ENCODE results near the gene TP53TG5.

TP53TG5 gene

DNA sequence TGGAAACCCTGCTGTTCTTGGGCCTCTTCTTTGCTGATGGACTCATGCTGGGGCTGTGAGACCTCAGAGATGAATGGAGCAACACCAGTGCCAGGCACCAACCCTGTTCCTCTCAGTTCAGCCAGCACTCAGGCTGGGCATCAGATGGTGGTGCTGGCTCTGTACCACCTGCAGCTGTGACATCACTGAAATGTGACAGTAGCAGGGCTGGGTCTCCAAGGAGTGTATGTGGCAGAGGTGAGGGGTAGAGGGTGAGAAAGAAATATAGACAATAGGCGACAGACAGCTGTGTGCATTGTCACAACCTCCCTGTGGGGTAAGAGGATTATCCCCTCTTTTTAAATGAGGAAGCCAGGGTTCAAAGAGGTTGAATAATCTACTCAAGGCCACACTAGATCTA lies at the start of gene TP53TG5:
TP53TG5 (minus strand) TSS at position 135 of the 400 bp plus-strand sequence; CDS start at position 46, 89 bp downstream.
- DNase-seq (ENCODE audit: low read depth), result no peak

DNA sequence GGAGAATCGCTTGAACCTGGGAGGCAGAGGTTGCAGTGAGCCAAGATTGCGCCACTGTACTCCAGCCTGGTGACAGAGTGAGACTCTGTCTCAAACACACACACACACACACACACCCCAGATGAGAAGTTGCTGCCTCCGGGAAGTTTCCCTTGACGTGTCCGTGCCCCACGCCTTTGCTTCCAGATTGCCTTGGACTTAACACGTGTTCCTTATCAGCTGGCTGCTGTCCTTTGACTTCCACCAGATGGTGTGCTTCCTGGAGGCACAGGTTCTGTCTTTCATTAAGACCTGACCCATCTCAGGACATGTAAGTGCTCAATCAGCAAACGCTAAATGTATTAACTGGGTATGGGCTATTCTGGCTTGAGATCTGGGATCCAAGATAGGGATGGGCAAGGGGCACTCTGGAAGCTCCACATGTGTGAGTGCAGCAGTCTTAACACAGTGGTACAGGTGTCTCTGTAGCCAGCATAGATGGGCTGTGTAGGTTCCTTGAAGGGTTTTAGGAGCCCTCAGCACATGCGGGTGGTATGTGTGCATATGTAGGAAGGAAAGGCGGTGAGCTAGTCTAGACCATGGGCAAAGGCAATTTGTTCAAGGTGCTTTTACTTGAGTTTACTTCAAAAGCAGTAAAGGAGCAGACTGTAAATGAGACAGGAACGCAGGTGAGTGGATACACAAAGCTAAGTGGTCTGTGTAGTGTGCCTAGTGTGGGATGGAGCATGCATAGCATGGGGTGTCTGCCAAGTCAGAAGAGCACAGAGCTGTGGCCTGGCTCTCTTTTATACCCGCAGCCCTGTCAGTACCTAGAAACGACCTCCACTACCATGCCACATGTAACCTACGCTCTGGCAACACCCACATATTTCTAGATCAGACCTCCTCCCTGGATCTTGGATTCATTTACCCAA lies 49.4 kb upstream of the TP53TG5 start:
- no peak for DNase-seq (ENCODE audit: low read depth)

DNA sequence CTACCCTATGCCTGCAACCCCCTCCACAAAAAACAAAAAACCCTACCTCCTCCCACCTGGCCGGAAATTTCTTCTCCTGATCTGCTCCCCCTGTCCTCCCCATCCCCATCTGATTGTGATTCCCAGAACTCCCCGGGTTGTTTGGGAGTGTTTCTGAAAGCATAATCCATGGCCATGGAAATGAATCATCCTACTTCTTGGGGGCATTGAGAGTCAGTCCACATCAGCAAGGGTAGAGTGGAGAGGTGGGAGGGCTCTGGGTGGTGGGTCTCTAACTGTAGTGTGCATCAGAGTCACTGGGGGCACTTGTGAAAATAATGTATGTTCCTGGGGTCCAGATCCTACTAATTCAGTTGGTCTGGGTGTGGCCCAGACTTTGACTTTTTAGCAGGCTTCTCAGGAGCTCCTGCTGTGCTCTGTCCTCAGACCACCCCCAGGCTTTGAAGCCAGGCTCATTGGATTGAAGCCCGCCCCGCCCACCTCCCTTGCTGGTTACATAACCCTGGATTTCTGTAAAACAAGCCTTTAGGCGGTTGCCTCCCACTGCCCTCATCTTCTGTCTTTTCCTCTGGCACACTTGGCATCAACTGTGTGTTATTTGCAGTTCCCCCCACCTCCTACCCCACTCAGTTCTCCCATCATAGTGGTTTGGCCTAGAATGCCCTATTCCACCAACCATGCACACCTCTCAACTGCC lies 48.3 kb upstream of the TP53TG5 start:
- no peak for DNase-seq (ENCODE audit: low read depth)

DNA sequence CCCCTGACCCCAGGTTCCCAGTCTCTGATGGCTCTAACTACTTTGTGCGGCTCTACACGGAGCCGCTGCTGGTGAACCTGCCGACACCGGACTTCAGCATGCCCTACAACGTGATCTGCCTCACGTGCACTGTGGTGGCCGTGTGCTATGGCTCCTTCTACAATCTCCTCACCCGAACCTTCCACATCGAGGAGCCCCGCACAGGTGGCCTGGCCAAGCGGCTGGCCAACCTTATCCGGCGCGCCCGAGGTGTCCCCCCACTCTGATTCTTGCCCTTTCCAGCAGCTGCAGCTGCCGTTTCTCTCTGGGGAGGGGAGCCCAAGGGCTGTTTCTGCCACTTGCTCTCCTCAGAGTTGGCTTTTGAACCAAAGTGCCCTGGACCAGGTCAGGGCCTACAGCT lies 47.4 kb upstream of the TP53TG5 start:
- DNase-seq (ENCODE audit: low read depth), result no peak

DNA sequence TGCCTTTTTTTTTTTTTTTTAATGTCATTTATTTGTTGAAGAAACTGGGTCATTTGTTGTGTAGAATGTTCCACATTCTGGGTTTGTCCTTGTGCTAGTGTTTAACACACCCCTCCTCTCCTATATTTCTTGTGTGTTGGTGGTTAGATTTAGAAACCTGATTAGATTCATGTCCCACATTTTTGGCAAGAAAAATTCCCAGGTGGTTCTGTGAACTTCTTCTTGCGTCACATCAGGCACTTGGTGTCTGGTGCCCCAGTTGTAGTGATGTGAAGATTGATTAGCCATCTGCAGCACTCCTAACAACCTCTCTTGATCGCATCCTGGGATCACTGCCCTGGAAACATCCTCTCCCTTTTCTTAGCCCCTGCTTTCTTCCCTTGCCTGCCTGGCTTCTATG lies 45.6 kb upstream of the TP53TG5 start:
- no peak for DNase-seq (ENCODE audit: low read depth)

DNA sequence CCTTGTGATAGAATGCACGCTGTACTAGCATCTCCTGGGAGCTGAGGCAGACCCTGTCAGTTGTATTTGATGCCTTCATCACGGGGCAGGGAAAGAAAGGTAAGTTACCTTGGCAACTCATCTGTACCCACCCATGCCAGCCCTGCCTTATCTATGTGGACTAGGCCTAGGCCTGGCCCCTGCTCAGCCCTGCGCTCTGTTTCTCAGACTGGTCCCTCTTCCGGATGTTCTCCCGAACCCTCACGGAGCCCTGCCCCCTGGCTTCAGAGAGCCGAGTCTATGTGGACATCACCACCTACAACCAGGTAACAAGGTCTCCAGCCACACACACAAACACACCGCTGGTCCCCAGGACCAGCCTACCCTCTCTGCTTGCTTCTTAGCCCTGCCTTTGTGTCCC lies 42.0 kb upstream of the TP53TG5 start:
- no peak for DNase-seq (ENCODE audit: low read depth)

DNA sequence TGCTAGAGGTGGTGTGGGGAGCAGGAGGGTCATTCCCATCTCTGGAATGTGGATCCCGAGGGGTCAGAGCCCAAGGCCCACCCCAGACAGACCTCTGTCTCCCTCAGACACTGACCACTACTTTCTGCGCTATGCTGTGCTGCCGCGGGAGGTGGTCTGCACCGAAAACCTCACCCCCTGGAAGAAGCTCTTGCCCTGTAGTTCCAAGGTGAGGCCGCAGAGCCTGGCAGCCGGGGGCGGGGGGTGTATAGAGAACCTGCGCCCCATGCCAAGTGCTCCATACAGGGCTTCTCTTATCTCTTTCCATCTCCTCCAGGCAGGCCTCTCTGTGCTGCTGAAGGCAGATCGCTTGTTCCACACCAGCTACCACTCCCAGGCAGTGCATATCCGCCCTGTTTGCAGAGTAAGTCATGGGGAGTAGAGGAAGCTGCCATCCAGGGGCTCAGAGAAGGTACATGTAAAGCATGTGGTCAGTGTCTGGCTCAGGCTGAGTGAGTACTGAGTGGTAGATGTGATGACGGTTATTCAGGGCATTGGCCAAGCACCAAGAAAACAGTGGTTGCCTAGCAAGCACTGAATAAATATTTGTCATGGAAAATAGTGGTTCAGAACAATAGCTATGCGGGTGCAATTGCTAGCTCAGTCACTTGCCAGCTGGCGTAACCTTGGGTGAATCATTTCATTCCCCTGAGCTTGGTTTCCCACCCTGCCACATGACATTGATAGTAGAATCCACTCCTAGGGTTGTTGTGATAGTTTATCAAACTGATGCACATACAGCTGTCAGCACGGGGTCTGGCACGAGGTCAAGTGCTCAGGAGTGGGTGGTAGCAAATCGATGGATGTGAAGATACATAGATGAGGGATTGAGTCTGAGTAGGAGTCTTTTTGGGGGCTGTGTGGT lies 41.3 kb upstream of the TP53TG5 start:
- peak; percentile 84 for DNase-seq (ENCODE audit: low read depth)

DNA sequence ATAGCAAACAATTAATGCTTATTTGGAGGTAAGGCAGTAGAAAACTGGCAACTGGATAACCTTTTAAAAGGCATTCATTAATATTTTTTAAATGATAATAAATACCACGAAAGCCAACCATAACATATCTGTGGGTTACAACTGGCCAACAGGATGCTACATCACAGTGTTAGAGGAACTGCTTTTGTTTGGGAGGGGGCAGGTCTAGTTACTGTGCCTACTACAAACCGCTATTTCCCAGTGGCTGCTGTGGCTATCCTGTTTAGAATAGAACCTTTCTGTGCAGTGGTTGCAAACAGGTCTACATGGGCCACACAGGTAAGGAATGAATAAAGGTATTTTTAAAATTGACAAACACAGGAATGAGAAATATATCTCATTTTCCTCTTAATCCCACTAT lies 38.8 kb upstream of the TP53TG5 start:
- no peak for DNase-seq (ENCODE audit: low read depth)

DNA sequence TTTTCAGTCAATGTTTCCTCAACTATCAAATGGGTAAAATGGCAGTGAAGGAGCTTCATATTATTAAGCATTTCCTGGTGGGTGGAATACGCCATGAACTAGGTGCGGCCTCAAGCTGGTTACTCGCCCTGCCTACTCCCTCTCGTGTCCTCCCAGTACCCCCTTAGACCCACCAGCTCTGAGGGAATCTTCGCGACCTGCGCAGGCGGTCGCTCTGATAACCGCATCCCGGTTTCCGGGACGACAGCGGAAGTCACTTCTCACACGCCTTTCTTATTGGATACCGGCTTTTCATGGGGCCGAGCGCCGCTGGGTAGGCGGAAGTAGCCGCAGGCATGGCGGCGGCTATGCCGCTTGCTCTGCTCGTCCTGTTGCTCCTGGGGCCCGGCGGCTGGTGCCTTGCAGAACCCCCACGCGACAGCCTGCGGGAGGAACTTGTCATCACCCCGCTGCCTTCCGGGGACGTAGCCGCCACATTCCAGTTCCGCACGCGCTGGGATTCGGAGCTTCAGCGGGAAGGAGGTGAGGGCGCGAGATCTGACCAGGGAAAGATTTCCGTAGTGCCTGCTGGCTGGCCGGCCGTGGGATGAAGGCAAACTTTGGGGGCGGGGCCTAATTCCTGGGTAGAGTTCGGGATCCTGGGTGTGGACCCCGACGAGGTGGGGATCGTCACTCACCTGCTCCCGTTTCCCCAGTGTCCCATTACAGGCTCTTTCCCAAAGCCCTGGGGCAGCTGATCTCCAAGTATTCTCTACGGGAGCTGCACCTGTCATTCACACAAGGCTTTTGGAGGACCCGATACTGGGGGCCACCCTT lies 37.9 kb upstream of the TP53TG5 start, which contains the start of gene PIGT:
PIGT (plus strand) TSS at position 320 of the 816 bp plus-strand sequence; CDS start at position 336, 16 bp downstream.
- no peak for DNase-seq (ENCODE audit: low read depth)

DNA sequence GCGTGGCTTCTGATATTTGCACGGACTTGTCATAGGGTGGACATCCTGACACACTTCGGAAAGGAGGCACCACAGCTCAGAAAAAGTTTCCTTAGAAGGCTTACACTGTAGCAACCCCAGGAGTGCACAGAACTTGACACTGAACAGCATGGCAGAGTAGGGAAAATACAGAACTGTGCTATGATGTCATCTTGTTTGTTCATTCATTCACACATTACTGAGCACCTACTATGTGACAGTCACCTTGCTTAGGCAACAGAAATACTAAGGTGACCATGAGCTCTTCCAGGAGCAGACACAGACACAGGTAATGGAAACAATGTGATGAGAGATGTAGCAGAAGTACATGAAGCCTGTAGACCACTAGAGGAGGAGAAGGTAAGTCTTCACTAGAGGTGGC lies 35.4 kb upstream of the TP53TG5 start:
- DNase-seq (ENCODE audit: low read depth), result no peak

DNA sequence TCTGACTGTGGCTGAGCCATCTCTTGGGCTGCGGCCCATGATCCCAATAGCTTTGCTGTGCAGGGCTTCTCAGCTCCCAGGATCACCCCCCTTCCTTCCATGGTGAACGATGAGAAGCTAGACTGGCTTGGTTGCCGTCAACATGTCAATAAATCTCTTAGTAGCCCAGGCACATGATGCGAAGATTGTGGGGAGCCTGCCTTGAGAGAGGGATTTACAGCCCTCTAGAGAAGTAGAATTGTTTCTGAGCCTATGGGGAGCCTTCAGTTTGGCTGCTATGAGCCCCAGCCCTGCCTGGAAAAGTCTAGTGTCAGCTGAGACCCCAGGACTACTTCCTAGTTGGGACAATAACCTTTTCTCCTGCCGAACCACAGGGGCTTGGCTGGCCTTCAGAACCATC lies 34.5 kb upstream of the TP53TG5 start:
- DNase-seq (ENCODE audit: low read depth), result no peak

DNA sequence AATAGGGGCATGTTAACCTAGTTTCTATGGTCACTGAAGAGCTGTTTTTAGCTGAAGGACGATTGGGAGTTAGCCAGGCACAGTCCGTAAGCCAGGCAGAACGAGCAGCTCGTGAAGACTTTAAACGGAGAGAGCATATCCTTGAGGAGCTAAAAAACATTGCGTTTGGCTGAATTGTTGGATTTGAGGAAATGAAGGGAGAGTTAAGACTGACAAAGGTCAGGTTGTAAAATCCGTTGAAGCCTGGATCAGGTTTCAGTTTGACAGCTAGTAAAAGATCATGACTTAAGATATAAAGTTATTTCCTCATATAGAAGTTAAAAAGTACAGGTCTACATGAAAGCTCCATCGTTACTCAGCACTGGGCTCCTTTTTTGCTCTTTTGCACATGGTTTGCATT lies 32.8 kb upstream of the TP53TG5 start:
- DNase-seq (ENCODE audit: low read depth), result no peak

DNA sequence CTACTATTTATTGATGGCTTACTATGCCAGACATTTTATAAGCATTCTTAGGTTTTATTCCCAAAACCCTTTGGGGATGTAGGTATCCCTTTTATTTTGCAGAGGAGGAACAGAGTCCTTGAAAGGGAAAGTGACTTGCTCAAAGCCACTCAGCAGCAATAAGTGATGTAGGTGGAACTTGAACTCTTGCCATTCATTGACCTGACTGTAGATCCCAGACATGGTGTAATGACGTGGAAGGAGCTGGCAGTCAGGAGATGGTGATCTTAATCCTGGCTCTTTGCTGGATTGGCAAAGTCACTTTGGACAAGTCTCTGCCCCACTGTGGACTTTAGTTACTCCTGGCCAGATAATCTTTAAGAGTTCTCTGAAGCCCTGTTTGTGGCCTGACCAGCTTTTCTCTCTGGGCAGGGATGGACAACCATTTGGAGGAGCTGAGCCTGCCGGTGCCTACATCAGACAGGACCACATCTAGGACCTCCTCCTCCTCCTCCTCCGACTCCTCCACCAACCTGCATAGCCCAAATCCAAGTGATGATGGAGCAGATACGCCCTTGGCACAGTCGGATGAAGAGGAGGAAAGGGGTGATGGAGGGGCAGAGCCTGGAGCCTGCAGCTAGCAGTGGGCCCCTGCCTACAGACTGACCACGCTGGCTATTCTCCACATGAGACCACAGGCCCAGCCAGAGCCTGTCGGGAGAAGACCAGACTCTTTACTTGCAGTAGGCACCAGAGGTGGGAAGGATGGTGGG lies 31.6 kb upstream of the TP53TG5 start:
- DNase-seq (ENCODE audit: low read depth), result no peak

DNA sequence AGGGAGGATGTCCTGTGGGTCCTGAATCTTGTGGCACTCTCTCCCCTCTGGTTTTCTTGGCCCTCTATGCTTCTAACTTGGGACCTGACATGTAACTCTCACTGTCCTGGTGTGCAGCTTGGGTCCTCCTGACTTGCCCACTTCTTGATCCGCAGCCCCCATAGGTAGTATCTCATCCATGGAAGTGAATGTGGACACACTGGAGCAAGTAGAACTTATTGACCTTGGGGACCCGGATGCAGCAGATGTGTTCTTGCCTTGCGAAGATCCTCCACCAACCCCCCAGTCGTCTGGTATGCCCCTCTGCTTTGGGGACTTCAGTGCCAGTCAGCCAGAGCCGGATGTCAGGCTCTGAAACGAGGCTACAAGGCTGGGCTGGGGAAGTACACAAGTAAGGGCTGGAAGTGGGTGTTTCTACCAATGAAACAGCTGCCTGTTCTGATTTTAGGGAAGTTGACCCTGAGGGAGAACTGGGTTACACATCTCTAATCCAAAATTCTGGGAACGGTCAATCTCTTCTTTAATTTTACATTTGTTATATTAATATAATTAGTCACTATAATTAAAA lies 30.6 kb upstream of the TP53TG5 start:
- DNase-seq (ENCODE audit: low read depth), result no peak

DNA sequence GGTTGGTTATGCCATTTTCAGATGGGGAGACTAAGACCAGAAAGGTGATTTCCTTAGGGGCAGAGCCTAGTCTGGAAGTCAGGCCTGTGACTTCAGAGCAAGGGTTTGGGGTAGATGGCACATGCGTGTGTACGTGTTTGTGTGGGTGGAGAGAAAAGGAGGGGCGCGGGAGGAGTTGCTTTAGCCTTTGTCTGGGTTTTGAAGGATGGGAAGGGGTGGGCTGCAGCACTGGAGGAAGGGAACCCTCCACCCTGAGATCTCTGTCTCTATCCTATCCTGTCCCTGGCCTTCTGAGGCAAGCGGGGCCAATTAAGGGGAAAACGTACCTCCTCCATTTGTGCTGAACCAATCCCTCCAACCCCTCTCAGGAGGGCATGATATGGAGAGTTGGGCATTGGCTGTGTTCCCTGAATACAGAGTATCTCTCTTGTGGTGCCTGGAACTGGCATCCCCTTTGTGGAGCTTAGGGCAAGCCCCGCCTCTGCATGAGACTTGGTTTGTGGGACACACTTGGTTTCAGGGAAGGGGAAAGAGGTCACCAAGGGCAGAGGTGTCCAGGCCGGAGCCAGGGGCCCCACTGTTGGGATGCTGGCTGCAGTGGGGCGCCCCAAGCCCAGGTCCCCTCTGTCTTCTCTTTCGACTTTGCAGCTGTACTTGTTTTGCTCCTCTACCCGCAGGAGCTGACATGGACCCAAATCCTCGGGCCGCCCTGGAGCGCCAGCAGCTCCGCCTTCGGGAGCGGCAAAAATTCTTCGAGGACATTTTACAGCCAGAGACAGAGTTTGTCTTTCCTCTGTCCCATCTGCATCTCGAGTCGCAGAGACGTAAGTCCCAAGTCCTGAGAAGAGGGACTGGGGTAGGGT lies 29.9 kb upstream of the TP53TG5 start, which contains the start of gene DBNDD2:
DBNDD2 (plus strand) TSS at position 507 of the 863 bp plus-strand sequence; CDS start at position 686, 179 bp downstream.
- no peak for DNase-seq (ENCODE audit: low read depth)

DNA sequence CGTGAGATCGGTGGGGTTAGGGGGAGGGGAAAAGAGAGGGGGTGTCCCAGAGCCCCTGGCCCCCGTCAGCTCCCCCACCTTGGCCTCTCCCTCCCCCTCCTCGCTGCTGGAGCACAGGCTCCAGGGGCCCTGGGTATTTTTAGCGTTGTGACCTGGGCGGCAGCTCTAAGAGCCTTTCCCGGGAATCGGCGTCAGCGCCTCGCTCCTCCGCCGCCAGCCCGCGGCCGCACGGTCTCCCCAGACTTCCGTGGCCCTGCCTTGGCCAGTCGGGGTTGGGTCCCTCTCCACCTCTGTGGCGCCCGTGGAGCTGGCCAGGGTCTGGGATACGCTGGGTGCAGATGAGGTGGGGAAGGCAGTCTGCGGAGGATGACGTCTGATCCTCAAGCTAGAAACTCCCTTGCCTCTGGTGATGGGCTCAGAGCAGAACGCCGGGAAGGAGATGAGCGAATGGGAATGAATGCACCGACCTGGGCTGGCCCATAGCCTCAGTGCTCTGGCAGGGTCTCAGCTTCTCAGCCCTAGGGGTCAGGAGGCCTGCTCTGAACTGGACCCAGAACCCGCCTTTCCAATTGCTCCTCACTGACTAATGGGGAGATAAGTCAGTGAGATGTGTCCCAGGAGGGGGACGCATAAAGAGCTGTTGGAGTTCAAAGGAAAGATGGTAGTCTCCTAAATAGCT lies 29.1 kb upstream of the TP53TG5 start:
- DNase-seq (ENCODE audit: low read depth), result no peak

DNA sequence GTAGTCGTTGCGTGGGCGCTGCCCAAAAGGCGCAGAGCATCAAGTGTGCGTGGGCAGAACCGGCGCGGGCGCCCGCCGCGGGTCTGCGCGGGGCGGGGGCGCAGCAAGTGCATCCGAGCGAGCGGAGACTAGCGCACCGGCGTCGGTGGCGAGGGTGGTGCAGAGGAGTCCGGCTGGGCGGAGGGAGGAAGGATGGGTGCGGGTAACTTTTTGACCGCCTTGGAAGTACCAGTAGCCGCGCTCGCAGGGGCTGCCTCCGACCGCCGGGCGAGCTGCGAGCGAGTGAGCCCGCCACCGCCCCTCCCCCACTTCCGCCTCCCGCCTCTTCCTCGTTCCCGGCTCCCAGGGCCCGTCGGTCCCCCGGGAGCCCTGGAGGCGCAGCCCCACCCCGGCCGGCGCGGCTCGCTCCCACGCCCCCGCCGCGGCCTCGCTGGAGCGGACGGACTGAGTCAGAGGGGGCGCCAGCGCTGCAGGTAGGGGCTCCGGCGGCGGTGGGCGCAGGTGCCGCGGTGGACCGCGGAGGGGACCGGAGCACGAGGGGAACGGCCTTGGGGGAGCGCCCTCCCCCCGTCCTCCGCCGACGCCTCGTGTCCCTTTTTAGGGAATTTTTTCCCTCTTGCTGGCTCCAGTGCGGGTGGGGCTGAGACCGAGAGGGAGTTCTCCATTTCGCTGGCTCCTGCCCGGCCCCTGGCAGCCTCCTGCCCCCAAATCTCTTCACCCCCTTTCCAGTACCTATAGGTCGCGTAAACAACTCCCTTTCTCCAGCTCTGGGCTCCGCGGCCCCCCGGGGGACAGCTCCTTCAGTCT lies 28.3 kb upstream of the TP53TG5 start:
- DNase-seq (ENCODE audit: low read depth), result no peak
